H1 (cell line): ENCODE measurements around the gene HMG20A. TPM values are rescaled to one million over a fixed set of nuclear protein-coding genes. Genes with fewer than 3 reads are reported as not detected.

ENCODE experiments used
- EP300 ChIP-seq, 2 experiments: IDR thresholded peaks; 1 replicate in 1 of 2; 2 replicates in 1 of 2; pipeline ENCODE4 v1.6.1; 2011 to 2012; ENCODE audit warnings: low read depth in 2 of 2, low read length in 2 of 2, mild to moderate bottlenecking in 2 of 2, borderline replicate concordance in 1 of 2, inconsistent platforms in 1 of 2, moderate library complexity in 1 of 2
- HDAC6 ChIP-seq: IDR thresholded peaks from one replicate; pipeline ENCODE4 v1.7.1; 2012; ENCODE audit warnings: low read depth, mild to moderate bottlenecking, inconsistent platforms, low read length, moderate library complexity
- RNF2 ChIP-seq: fragments of 200-900, 300-1000 bp; sonication (generic); IDR thresholded peaks from 2 replicates; pipeline ENCODE4 v1.7.1; 2016; ENCODE audit warnings: borderline replicate concordance, low read depth, mild to moderate bottlenecking, antibody characterized with exemption, low read length; ENCODE audit not compliant: poor library complexity, severe bottlenecking; ENCODE audit errors: missing control alignments
- polyA plus RNA-seq, 7 experiments: library from polyadenylated mRNA; depleted of rRNA in 3 of 7; stranded (reverse) in 5 of 7; unstranded in 2 of 7; fragments of >200 nt in 5 of 7; fragments of 200-250 nt in 2 of 7; gene quantifications; 1 replicate in 5 of 7; 2 replicates in 1 of 7; 4 replicates in 1 of 7; pipeline versions ENCODE4 v1.2.1 to v1.2.3, GENCODE V29; 2011 to 2013; ENCODE audit warnings: missing spikeins in 2 of 7, mixed read lengths in 2 of 7
- total RNA-seq: library from RNA; stranded (reverse); fragmentation: NEBNext Ultra II Directional; extraction: Animal tissue kit (Norgen Biotek cat#: 25700); gene quantifications from 2 replicates; pipeline ENCODE4 v1.2.1, GENCODE V29; 2021

Gene HMG20A
- total and polyA plus RNA-seq, 2 of the 8 experiments (the other 6 are each of a cell fraction or from before 2014, with no cell fraction given), result 52.1 to 59.7 TPM

DNA sequence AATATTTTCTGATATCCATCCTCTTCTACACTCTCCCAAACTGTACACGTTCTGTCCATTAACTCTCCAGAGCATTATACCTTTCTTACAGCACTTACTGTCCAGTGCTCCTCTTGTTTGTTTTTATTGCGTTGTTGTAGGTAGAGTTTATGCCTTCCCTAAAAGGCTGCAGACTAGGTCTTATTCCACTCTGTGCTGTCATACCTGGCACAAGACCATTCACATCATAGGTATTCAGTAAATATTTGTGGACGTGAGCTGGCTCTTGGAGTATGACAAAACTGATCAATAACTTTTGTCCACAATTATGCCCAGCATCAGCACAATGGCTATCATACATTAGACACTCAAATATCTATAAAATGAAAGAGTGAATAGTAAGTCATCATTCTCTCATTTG, 4.4 kb downstream of the HMG20A start (continued):
- TF ChIP-seq RNF2 (no peak), EP300 (IDR thresholded peaks at IDR 0.05; ENCODE audit: borderline replicate concordance in 1 of 2, low read depth in 2 of 2, low read length in 2 of 2) (no peak), HDAC6 (no peak)
